Stimulated activated CD8-positive, alpha-beta memory T cell treated with anti-CD3 and anti-CD28 coated beads, Interleukin-7, amount 100 ng/mL, for 1 hour (primary cell): ENCODE measurements around the gene CCSER2.
"Not testable (repeated sequence)": the region's sequence is repeated elsewhere in the genome, so short reads cannot be mapped to it uniquely, and the experiment has no call there.

Experiments used
- DNase-seq, 2 donors: peaks; one replicate each; pipeline ENCODE4 v3.0.0-alpha.2; 2020; ENCODE audit warnings: low read depth in 2 of 2

CCSER2 gene, protein sequence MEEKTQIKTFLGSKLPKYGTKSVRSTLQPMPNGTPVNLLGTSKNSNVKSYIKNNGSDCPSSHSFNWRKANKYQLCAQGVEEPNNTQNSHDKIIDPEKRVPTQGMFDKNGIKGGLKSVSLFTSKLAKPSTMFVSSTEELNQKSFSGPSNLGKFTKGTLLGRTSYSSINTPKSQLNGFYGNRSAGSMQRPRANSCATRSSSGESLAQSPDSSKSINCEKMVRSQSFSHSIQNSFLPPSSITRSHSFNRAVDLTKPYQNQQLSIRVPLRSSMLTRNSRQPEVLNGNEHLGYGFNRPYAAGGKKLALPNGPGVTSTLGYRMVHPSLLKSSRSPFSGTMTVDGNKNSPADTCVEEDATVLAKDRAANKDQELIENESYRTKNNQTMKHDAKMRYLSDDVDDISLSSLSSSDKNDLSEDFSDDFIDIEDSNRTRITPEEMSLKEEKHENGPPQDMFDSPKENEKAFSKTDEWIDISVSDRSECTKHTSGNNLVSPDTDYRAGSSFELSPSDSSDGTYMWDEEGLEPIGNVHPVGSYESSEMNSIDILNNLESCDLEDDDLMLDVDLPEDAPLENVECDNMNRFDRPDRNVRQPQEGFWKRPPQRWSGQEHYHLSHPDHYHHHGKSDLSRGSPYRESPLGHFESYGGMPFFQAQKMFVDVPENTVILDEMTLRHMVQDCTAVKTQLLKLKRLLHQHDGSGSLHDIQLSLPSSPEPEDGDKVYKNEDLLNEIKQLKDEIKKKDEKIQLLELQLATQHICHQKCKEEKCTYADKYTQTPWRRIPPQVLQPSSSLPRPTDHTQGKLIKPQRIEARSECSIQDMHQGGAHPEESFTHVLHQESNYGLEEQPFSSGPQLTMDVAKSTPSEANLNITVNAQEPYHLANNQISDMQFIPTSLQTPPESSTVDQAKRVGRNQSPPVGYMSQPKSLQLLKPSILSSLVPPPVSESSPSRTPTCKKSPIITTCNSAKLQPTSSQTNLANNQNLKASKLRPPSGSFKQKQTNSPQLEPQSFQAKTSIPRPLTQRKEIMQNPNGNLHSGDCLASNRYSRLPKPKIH

DNA sequence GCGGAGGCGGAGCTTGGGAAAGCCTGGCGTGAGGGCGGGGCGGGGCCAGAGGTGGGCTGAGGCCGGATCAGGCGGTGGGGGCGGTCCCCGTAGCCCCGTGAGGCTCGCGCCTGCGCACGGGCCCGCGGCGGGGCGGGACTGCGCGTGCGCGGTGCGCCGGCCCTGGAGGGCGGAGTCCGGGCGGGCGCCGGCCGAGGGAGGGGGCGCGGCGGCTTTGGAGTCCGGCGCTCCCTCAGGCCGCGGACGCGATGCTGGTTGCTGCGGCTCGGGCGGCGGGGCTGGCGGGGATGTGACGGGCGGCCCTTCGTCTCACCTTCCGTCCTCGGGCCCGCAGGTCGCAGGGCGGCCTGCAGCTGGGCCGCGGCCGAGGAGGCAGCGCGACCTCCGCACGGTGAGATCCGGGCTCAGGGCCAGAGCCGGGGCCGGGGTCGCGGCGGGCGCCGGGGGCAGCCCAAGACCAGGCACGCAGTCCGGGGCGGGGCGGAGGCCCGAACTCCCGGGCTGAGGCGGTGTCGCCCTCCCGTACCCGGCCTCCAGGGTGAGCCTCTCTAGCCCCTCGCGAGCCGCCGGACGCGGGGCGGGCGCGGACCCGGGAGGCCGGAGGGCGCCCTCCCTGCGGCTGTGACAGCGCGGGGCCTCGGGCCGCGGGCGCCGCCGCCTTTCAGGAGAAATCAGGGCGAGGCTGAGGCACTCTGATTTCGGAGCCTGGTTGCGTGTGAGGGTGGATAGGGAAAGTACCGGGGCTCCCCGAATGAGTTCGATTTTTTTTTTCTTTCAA is at the start of gene CCSER2:
Gene CCSER2 (plus strand): TSS at position 172 of the 778 bp plus-strand sequence. CDS start 42,464 bp downstream, outside the sequence.
- DNase-seq, result peak; percentile 82 to 84

DNA sequence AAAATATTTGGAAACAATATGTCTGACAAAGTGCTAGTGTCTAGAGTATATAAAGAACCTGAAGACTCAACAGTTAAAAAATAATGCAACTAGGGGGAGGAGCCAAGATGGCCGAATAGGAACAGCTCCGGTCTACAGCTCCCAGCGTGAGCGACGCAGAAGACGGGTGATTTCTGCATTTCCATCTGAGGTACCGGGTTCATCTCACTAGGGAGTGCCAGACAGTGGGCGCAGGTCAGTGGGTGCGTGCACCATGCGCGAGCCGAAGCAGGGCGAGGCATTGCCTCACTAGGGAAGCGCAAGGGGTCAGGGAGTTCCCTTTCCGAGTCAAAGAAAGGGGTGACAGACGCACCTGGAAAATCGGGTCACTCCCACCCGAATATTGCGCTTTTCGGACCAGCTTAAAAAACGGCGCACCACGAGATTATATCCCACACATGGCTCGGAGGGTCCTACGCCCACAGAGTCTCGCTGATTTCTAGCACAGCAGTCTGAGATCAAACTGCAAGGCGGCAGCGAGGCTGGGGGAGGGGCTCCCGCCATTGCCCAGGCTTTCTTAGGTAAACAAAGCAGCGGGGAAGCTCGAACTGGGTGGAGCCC is 48.4 kb upstream of the CCSER2 start:
- not testable (repeated sequence) for DNase-seq

DNA sequence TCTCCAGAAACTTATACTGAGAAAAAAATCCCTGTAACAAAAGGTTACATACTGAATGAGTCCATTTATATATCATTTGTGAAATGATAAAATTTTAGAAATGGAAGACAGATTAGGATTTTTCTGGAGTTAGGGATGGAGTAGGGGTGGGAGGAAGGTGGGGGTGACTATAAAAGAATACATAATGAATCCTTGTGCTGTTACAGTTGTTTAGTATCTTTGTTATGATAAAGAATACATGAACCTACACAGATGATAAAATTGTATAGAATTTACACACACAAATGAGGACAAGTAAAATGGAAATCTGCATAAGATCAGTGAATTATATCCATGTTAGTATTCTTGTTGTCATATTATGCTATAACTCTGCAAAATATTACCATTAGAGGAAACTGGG is 41.7 kb upstream of the CCSER2 start:
- no peak for DNase-seq

DNA sequence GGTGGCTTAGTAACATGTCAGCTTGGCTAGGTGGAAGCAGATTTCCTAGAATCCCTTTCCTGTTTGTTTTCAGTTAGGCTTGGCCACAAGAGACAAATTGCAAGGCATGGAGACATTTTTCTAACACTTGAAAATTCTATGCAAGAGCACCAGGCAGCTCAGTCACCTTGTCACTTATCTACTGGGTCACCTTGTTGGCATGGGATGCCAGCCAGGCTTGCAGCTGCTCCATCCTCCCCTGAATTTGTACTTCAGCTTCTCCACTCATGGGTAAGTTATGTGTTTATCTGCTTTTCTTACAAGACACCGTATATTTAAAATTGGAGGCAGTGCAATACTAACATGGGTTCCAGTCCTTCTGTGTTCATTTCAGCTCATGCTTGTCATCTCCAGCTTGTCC is 40.2 kb upstream of the CCSER2 start:
- DNase-seq, result no peak

DNA sequence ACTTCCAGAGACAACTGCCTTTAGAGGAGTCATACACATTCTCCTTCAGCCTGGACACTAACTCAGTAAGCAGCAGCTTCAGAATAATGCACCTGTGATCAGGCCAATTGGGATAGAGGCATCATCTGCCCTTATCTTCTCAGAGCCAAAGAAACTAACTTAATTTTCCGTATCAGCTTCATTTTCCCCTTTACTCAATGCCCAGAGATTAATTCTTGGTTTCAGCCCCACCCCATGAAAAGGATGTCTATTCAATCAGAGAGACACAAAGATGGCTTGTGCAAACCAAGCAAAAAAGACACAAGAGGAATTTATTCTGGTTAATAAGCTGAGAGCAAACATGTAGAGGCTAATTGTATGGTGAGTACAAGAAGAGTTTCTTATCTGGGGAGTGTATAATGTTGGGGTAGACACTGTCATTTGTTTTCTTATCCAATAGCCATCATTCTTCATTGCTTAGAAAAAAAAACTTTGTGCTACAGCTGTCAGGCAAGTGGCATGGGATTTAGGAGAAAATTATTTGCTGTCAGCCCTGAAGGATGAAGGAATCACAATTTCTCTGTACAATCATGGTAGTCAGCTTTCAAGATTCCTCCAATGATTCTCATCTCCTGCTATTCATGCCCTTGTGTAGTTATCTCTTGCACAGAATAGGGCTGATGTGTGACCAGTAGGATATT is 38.7 kb upstream of the CCSER2 start:
- DNase-seq, result no peak

DNA sequence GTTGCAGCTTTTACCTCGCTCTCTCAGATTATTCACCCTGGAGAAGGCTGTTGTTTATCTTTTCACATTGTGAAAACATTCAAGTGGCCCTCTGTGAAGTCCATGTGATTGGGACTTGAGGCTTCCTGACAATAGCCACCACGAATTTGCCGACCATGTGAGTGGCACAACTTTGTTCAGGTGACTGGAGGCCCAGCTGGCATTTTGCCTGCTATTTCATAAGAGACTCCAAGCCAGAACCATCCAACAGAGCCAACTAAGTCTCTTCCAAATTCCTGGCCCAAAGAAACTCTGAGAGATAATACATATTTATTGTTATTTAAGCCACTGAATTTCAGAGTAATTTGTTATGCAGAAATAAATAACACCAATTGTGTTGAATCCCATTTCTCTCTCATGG is 38.2 kb upstream of the CCSER2 start:
- DNase-seq, result no peak

DNA sequence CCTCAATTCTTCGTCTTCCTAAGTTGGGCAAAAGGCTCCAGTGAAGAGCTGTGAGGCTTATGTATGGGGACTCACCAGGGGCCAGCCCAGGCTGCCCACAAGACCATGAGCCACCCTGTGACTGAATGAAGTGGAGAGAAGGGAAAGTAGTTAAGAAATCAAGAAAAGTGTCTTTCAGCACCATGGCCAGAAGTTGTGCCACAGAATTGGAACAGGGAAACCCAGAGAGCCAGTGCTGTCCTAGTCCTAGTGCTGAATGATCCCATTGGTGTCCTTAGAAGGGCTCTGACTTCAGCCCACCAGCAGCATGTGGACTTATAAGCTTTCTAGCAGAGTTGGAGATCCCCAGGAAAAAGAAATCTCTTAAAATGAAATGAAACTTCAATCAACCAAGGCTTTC is 37.0 kb upstream of the CCSER2 start:
- DNase-seq, result no peak

DNA sequence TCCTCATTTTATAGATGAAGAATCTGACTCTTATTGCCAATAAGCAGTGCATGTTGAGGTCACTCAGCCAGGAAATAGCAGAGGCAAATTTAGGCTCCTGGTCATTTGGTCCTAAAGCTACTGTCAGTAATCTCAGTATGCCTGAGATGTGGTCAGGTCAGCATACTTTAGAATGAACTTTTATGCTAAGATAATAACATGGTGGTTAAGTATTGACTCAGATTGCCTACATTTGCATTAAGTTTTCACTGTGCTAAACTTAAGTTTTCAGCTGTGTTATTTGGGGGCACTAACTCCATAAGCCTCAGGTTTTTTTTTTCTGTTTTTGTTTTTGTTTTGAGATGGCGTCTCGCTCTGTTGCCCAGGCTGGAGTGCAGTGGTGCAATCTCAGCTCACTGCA is 35.9 kb upstream of the CCSER2 start:
- no peak for DNase-seq

DNA sequence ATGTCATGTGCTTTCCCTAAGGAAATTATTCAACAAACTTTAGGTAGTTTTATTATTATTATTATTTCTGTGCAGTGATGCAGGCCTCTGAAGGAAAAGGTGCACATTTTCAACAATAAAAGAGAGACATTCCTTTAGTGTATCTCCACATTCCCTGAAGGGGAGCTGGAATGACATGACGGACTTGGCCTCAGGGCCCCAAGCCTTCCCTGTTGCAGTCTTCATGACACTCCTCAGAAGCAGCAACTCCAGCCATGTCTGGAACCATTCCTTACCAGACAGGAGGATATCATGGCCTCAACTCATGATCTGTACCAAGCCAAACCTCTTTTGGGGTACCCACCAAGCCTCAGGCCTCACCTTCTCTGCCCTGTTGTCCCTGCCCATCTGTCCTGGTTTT is 35.2 kb upstream of the CCSER2 start:
- DNase-seq, result no peak

DNA sequence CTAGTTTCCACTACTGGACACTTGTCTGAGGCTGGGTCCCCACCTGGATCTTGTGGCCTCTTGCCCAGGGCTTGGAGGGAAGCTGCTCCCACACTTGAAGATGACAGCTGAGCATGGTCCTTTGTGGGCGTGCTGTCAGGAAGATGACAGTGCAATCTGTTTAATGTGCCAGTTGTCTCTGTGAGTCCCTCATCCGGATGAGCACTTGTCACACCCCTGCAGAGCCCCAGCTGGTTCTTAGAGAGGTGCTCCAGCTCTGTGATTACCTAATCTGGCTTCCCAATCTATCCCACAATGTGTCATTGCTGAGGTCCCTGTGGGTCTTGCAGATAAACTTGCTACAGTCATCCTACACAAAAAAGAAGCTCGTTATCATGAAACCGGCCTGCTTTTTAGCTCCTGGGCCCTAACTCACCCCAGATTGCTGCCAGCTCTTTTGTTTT is 34.8 kb upstream of the CCSER2 start:
- no peak for DNase-seq

DNA sequence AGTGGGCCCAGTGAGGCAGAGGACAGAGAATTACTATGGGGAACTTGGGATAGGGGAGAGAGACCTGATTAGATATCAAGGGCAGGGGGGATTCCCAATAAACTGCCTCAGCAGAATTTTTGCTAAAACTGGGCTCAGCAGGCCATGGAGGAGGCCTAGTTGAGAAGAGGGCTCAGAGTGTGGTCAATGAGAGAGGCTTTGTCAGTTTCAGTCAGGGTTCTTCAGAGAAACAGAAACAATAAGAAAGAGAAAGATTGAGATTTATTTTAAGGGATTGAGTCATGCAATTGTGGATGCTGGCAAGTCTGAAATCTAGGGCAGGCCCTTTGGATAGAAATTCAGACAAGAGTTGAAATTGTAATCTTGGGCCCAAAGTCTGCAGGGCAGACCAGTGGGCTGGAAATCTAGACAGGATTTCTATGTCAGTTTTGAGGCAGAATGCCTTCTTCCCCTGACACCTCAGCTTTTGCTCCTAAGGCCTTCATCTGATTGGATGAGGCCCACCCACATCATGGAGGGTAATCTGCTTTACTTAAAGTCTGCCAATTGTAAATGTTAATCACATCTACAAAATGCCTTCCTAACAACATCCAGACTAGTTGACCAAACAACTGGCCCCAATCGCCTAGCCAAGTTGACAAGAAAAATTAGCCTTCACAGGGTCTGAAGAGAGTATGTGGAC is 33.5 kb upstream of the CCSER2 start:
- no peak for DNase-seq

DNA sequence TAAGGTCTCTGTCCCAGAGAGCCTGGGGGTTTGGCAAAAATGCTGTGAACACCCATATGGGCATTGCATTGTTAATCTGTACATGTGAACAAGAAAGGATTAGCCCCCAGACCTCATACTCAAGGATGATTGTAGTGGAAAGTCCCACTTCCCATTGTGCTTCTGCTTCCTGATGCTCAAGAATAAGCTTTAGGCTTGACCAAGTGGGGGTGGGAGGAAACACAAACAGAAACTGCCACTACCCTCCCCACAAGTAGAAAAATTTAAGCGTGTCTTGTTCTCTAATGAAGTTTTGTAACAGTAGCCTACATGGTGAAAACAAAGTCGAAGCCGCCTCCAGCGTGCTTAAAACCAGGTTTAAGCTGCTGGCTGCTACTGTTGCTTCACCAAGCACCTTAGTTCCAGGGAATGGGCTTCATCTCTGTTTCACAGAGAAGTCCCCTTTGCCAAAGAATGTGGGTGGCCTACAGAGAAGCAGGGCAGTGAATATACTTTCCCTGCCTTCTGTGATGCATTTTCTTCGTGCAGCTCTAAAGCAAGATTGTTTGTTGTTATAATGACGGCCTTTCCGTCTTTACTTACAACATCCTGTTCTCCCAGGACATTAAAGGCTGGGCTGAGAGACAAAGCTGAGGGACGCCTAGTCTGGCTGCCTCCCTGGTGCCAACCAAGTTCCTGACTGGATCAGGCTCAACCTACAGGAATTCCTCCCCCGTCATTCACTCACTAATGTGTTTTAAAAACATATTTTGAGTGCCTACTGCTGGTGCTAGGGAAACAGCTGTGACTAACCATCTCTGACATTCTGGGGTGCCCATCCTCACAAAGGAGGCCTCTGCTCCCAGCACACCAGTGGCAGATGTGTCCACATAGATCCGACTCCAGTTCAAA is 32.1 kb upstream of the CCSER2 start:
- no peak for DNase-seq

DNA sequence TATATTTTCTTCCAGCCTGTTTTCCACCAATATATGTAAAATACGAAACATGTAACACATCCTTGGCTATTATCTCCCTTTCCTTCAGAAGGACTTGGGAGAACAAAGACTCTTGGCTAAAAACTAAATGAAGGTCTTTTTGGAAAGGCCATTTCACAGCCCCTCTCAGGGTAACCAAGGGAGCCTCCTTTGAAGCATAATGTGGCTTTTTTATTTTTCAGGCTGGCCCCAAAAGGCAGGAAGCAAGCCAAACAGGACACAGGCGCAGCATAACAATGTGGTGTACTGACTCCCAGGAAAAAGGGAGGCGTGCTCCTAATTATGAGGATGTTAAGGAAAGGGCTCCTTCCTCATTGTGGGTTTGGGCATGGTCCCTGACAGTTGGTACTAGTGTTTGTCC is 30.3 kb upstream of the CCSER2 start:
- DNase-seq, result no peak

DNA sequence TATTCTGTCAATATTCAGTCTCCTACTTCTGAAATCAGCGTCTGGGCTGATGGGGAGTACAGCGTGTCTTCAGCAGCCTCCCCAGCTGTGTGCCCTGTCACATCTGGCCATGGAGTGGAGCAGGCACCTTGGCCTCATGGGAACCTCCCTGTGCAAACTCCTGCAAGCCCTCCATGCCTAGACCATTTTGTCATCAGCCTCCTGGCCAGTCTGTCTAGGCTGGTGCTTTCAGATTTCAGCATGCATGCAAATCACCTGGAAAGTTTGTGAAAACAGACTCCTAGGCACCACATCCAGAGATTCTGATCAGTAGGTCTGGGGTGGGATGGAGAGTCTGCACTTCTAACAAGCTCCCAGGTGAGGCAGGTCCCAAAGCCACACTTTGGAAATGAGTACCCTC is 26.2 kb upstream of the CCSER2 start:
- DNase-seq, result no peak

DNA sequence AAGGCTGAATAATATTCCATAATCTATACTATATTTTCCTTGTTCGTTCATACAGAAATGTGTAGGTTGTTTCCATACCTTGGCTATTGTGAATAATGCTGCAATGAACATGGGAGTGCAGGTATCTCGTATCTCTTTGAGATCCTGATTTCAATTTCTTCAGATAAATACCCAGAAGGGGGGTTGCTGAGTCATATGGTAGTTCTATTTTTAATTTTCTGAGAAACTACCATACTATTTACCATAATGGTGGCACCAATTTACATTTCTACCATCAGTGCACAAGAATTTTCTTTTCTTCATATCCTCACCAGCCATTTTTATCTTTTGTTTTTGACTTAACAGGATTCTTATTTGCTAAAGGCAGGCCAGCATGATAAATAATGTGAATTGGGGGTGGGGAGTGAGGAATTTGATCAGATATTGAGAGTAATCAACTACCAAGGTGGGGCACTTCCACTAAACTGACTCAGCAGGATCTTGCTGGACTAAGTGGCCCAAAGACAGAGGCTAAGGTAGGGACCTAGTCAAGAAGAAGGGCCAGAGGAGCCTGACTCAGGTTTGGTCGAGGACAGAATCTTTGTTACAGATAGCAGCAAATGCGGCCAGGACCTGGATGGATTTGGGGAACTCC is 21.5 kb upstream of the CCSER2 start:
- no peak for DNase-seq

DNA sequence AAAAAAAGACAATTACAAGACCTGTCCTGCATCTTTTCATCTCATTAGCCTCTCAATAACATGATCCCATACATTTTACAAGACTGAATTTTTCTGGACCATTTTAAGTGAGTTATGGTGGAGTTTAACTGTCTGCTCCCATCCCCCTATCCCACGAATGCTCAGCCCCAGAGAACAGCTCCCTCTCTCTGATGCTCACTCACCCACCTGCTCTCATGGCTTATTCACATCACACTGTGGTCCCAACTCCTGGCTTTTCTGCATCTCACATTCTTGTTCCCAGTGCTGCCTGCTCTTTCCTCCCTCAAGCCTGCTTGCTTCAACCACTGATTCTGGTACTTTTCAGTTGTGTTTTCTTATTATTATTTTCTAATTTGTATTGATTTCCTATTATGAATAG is 20.4 kb upstream of the CCSER2 start:
- DNase-seq, result no peak

DNA sequence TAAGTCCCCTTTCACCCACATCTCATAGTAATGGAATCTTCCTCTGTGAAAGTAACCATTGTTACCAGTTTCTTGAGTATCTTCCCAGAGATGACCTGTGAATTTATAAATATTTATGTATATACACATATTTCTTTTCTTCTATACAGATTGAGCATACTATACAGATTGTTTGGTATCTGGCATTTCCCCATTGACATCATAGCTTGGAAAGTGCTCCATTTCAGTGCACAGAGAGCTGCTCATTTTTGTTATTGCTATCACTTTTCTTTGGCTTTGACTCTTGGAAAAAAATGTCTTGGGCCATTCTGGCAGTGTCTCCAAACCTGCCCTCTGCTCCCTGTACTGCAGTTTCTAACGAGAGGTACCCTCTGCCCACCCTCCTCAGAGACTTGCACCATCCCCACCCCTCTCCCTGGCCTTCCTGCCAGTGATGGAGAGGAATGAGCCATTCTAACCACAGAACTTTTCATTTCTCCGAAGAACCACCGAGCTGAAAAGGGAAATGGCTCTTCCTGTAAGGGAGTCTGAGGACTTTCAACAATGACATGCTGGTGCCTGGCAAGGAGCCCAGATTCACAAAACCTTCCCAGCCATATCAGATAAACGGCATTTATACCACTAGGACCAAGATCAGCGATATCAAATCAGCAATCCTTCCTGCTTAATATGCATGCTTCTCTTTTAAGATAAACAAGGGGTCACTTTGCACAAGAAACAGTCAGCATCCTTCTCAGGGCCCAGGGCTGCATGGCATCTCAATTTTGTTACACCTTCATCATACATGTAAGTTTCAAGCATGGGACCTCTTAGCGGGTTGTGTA is 19.7 kb upstream of the CCSER2 start:
- DNase-seq, result peak in 1 of 2 donors; percentile 16

DNA sequence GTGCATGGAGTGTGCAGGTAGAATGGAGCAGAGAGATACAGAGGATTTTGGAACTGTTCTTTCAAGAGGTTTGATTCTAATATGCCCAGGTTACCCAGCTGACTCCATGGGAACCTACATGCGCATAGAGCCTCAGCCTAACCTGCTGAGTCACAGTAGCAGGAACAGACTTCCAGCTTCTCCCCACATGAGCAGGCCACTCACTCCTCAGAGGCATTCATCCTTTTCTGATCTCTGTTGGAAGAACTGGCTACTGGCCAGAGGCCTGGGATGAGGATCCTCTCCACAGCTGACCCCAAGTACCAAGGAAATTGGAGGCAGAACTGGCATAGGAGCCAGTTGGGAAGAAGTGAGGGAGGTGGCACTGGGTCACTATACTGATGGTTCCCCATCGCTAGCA is 17.9 kb upstream of the CCSER2 start:
- no peak for DNase-seq
